ENCODE measurements around the gene RPP30.

Gene RPP30

DNA sequence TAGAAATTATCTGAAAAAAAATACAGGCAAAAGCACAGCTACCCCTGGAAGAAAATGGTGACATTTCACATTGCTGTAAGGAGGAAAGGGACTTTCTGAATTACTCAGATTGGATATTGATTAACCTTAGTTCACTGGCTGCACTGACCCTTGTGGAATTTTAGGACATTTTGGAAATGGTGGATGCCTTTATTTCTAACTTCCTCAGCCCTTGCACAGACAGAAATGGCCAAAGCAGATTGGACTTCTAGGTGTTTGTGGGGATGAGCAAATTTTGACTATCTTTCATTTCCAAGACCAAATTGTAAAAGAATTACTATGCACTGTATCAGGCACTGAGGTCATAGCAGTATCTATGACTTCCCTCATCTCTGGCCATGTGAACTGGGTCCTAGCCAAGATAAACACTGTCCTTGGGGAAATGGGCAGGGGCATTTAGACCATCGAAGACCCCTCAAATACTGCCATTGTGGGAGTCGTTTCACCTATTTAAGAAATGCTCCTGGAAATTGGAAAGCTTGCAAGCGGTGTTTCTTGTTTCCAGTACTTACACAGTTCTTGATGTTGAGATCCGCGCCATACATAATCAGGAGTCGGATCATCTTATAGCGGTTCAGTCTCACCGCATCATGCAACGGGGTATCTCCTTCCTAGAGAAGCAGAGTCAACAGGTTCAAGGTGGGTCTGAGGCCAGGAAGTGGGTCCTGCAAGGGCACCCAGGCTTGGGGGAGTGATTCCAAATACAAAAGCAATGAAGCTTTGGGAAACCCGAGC, 43.4 kb downstream of the RPP30 start:
- TF ChIP-seq, protein P1, sequence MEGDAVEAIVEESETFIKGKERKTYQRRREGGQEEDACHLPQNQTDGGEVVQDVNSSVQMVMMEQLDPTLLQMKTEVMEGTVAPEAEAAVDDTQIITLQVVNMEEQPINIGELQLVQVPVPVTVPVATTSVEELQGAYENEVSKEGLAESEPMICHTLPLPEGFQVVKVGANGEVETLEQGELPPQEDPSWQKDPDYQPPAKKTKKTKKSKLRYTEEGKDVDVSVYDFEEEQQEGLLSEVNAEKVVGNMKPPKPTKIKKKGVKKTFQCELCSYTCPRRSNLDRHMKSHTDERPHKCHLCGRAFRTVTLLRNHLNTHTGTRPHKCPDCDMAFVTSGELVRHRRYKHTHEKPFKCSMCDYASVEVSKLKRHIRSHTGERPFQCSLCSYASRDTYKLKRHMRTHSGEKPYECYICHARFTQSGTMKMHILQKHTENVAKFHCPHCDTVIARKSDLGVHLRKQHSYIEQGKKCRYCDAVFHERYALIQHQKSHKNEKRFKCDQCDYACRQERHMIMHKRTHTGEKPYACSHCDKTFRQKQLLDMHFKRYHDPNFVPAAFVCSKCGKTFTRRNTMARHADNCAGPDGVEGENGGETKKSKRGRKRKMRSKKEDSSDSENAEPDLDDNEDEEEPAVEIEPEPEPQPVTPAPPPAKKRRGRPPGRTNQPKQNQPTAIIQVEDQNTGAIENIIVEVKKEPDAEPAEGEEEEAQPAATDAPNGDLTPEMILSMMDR (IDR thresholded peaks at IDR 0.05; ENCODE audit: borderline replicate concordance, control extremely low read depth, extremely low read depth, insufficient read depth, missing control alignments) = no peak
- in situ Hi-C loops (cut with MboI; ENCODE audit: low sequenced_read_pairs, unreplicated experiment) = loop anchor here (10.0 kb wide), 1 partner anchor 330 kb away; no protein-coding TSS in a partner anchor
- DNase-seq (ENCODE audit: low spot score) = no peak

DNA sequence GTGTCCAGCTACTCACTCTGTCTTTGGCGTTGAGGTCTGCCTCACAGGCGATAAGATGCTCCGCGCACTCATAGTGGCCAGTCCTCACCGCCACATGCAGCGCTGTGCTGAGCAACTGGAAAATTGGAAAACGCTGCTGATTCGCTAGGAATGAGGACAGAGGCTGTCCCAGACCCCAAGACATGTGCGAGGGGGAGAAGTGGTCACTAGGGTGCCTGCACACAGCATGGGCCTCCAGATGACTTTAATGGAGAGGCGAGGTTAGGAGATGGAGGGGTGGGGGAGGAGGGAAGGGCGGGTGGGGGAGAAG, 43.9 kb downstream of the RPP30 start:
- no peak for DNase-seq (ENCODE audit: low spot score)
- TF ChIP-seq, protein P1 (IDR thresholded peaks at IDR 0.05; ENCODE audit: borderline replicate concordance, control extremely low read depth, extremely low read depth, insufficient read depth, missing control alignments) = no peak
- in situ Hi-C loops (cut with MboI; ENCODE audit: low sequenced_read_pairs, unreplicated experiment) = loop anchor here (10.0 kb wide), 1 partner anchor 329 kb away; no protein-coding TSS in a partner anchor

DNA sequence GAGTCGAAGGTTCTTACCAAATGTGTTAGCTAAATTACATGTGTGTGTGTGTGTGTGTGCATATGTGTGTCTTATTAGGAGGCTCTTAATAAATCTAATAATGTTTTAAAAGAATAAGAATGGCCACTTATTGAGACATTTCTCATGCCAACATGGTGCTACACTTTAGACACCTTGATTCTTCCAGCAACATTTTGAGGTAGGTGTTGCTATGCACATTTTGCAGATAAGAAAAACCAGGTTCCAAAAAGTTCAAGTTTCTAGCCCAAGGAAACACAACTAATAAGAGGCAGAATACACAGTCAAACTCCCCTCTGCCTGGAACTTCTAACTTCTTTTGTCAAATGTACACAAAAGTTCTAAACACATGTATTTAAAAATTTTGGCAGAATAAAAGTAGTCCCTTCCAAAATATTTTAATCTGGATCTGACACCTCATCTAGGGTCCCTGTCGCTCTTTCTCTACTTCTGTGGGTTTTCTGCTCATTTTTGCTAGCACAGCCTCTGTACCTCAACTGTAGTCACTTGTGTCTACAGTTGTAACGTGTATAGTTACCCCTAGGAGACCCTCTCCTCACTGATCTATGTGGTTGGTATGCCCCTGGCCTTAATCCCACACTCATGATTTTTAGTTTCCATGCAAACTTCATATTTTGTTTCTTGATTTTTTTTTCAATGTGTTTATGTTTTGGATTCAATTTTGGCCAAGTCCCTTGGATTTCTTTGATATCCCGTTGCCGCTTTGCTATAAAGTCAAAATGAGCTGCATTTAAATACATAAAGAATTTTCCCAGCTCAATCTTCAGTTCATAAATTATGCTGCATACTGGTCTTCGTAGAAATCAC, 44.8 kb downstream of the RPP30 start:
- in situ Hi-C loops (cut with MboI; ENCODE audit: low sequenced_read_pairs, unreplicated experiment) = loop anchor here (10.0 kb wide), 1 partner anchor 328 kb away; no protein-coding TSS in a partner anchor

DNA sequence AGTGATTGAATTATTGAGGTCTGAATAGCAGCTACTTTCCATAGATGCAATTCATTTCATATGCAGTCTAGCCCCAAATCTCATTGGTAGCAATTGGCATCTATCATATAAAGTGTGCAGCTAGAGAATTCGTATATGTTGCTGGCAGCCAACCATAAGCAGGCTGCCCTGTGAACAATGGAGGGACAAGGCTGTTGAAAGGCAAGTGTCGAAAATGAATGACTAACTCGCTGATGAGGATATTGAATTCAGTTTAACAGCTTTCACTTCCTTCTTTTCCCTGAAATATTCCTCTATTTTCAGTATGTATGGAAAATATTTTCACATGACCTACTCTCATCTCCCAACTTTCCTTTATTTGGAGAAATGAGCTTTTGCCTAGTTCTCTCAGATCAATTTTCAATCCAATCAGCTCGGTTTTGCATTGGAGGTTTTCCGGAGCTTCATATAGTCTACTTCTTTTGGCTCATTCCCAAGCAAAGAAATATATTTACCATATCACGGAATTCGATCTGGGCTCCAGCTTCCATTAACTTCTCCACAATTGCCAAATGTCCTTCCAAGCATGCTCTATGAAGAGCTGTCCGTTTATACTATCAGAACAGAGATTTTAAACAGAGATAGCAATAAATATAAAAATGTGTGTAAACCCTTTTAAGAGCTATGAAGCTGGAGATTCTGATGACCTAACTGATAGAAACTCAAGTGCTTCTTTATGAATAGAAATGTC, 45.6 kb downstream of the RPP30 start:
- TF ChIP-seq, protein P1 (IDR thresholded peaks at IDR 0.05; ENCODE audit: borderline replicate concordance, control extremely low read depth, extremely low read depth, insufficient read depth, missing control alignments) = no peak
- in situ Hi-C loops (cut with MboI; ENCODE audit: low sequenced_read_pairs, unreplicated experiment) = loop anchor here (10.0 kb wide), 1 partner anchor 327 kb away; no protein-coding TSS in a partner anchor
- no peak for DNase-seq (ENCODE audit: low spot score)

More for the DNA sequence above, 44.8 kb downstream of the RPP30 start:
- no peak for DNase-seq (ENCODE audit: low spot score)
- TF ChIP-seq, protein P1 (IDR thresholded peaks at IDR 0.05; ENCODE audit: borderline replicate concordance, control extremely low read depth, extremely low read depth, insufficient read depth, missing control alignments) = no peak

DNA sequence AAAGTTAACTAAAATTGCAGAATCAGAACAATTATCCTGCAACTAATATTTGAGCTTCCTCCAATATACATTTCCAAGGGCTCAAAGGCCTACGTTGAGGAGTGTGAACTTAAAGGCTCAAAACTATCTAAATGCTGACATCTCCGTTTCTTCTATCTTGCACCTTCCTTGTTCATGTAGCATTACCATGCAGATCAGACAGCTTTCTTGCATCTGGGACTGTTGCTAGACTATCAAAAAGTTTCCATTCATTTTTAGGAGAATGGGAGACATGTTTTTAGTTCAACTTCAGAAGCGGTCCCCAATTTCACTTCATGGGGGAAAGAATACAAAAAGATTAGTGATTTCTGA, 46.2 kb downstream of the RPP30 start:
- TF ChIP-seq, protein P1 (IDR thresholded peaks at IDR 0.05; ENCODE audit: borderline replicate concordance, control extremely low read depth, extremely low read depth, insufficient read depth, missing control alignments) = no peak
- DNase-seq (ENCODE audit: low spot score) = no peak
- in situ Hi-C loops (cut with MboI; ENCODE audit: low sequenced_read_pairs, unreplicated experiment) = loop anchor here (10.0 kb wide), 1 partner anchor 327 kb away; no protein-coding TSS in a partner anchor

Data from GM13976 (cell line).